GM12864 (cell line): ENCODE measurements around the gene TFPI.
A peak's percentile ranks its signal among the peaks of the same experiment; 100 is the strongest.

Source experiments
- DNase-seq: peaks from one replicate; pipeline ENCODE4 v3.0.0-alpha.2; 2011; ENCODE audit warnings: low read depth
- H3K4me3 ChIP-seq: 2 replicates; pipeline ENCODE4 v1.5.1; 2011; ENCODE audit warnings: mild to moderate bottlenecking, low read depth, low read length, control low read depth
- TF ChIP-seq, protein P1 (sequence below): IDR thresholded peaks from 2 replicates; pipeline ENCODE4 v1.5.1; 2011; ENCODE audit warnings: low read depth, mild to moderate bottlenecking, moderate library complexity, low read length, control low read depth, inconsistent platforms; ENCODE audit errors: missing control alignments

The TFPI gene

DNA sequence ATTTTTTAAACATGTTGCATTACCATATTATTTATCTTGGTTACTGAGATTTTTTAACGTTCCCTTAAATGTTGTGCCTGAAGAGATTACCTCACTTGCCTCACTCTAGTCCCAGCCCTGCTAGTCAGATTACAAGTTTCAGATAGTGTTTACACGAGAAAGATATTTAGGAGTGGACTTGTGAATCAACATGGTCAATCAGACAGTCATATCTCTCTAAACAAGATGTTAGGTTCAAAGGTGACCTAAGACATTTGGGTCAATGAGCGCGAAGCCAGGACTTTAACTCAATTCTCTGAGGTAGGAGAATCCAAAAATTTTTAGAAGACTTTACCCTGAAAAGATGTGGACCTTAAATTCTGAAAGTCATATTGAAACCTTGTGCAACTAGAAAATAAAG lies 91.4 kb downstream of the TFPI start:
- TF ChIP-seq, protein P1, sequence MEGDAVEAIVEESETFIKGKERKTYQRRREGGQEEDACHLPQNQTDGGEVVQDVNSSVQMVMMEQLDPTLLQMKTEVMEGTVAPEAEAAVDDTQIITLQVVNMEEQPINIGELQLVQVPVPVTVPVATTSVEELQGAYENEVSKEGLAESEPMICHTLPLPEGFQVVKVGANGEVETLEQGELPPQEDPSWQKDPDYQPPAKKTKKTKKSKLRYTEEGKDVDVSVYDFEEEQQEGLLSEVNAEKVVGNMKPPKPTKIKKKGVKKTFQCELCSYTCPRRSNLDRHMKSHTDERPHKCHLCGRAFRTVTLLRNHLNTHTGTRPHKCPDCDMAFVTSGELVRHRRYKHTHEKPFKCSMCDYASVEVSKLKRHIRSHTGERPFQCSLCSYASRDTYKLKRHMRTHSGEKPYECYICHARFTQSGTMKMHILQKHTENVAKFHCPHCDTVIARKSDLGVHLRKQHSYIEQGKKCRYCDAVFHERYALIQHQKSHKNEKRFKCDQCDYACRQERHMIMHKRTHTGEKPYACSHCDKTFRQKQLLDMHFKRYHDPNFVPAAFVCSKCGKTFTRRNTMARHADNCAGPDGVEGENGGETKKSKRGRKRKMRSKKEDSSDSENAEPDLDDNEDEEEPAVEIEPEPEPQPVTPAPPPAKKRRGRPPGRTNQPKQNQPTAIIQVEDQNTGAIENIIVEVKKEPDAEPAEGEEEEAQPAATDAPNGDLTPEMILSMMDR: no peak
- no peak overlapping the region for H3K4me3 ChIP-seq
- no peak for DNase-seq

DNA sequence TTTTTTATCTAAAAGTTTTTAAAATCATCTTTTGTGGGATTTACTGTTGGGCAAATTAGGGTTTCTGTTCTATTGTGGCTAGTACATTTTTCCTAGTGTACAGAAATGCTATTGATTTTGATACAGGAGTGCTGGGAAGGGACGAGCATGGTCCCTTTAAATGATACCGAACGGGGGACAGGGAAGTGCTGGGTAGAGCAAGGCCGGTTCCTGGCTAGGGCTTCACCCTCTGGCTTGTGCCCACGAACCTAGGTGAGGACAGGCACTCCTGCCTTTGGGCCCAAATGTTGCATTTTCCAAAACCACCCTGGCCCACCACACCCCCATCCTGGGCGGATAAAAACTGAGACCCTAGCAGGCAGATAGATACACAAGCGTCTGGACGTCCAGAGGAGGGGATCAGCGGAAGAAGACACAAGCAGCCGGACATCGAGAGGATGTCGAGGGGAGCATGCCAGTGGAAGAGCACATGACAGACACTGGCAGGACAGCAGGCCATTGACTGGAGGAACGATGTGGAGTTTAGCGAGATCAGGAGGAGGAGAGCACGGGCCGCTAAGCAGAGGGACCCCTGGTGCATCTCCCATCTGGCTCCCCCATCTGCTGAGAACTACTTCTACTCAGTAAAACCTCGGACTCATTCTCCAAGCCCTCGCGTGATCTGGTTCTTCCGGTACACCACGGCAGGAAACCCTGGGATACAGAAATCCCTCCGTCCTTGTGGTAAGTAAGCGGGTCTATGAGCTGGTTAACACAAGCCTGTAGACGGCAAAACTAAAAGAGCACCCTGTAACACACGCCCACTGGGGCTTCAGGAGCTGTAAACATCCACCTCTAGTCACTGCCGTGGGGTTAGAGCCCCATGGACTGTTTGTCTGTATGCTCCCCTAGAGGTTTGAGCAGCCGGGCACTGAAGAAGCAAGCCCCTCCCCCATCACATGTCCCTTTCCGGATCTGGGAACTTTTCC lies 92.7 kb downstream of the TFPI start:
- H3K4me3 ChIP-seq: no peak overlapping the region

DNA sequence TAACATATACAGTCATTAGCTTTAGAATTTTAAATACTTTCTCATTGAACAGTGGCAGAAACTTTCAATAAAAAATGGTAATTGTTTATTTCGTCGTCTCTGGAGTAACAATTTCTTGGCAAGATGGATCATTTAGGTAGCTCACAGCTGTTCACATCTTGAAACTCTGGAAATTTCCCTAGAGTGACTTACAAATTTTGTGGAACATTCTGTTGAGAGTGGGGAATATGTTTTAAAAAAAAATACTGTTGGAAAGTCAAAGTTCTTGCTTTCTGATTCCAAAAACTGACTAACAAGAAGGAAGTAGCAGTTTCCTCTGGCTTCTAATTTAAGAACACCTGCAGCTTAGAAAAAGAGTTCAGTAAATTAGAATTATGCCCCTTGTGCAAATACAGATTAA lies 95.0 kb downstream of the TFPI start:
- DNase-seq: no peak
- no peak overlapping the region for H3K4me3 ChIP-seq
- TF ChIP-seq, protein P1: no peak

More for the DNA sequence above, 92.7 kb downstream of the TFPI start:
- TF ChIP-seq, protein P1: no peak
- DNase-seq: no peak

DNA sequence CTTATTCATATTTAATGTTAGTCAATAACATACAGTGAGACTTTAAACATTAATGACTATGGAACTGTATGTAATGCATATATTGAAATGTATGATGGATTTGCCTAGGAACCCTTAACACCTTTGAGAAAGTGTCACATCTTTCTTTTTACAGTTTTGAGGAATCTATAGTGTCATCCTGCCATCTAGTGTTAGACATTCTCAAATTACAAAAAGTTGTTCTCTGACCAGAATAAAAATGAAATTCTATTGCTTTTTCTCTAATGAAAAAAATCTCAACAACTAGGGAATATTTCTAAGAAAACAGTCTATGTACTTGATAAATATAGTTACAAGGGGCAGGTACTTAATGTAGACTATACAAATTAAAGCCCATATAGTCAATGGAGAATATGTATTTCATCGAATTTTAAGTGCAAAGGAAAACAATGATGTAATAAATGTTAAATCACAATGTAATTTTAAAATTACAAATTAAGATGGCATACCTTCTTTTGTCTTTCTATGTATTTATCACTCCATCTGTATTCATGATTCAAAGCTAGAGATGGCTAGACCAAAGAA lies 101.1 kb downstream of the TFPI start:
- TF ChIP-seq, protein P1: no peak
- DNase-seq: no peak
- H3K4me3 ChIP-seq: no peak overlapping the region

DNA sequence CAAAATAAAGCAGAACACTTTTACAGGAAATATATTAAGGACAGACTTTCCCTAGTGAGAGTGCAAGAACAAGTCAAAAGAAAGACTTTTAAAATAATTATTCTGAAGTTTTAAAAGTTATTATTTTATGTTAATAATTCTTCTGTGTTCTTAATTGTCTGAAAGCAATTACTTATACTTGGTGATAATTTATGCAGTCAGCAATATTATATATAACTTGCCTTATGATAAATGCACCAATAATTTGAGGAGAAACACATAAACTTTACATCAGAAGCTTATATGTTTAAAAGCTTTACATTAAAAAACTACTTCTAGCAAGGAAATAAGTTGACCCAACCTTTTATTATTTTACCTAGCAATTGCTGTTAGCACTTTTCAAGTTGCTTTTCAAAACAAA lies 102.7 kb downstream of the TFPI start:
- TF ChIP-seq, protein P1: no peak
- H3K4me3 ChIP-seq: no peak overlapping the region
- DNase-seq: no peak

DNA sequence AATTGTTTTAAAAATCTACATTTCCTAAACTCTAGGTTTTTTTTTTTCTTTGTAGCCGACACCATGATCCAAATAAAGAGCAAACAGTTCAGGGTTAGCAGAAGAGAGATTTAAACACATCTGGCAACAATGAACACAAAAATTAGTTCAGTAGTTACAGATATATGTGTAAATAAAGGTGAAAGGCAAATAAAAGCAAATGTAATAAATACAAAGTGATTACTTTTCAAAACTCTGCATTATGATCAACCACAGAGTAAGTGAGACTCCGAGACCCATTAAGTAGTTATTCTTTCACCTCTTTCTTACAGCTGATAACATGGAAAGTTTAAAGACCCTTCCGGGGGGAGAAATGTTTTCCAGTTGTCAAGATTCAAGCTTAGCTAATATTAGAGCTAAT lies 106.9 kb downstream of the TFPI start:
- no peak for DNase-seq
- peak overlapping the region; percentile 36; the same call in 1 of the 2 replicates for H3K4me3 ChIP-seq
- TF ChIP-seq, protein P1: no peak
